GM23248 (cell line): Measurements from ENCODE around the gene FDX1.

Experiments
- EZH2 ChIP-seq: fragments of 200-600 bp; sonication (generic); IDR thresholded peaks from 2 replicates; pipeline ENCODE4 v1.6.1; 2018; ENCODE audit warnings: antibody characterized with exemption, mild to moderate bottlenecking; ENCODE audit not compliant: insufficient read depth, poor library complexity, severe bottlenecking
- EZH2phosphoT487 ChIP-seq: fragments of 200-600 bp; sonication (generic); IDR thresholded peaks from 2 replicates; pipeline ENCODE4 v1.6.1; 2018; ENCODE audit warnings: antibody characterized with exemption, moderate library complexity, mild to moderate bottlenecking, low read depth; ENCODE audit not compliant: insufficient read depth

GRCh38 chr11:110469127-110469526 lies 39.4 kb downstream of the FDX1 start:
- TF ChIP-seq EZH2phosphoT487: no peak
- no peak for TF ChIP-seq EZH2
